ENCODE data around the gene FCHO1. TPM values are rescaled to one million over a fixed set of nuclear protein-coding genes. Genes with fewer than 3 reads are reported as not detected.
A peak's percentile ranks its signal among the peaks of the same experiment; 100 is the strongest.

Gene FCHO1
- total RNA-seq: 149 and 162 TPM in 2 replicates
- total RNA-seq (2013): 78.7 TPM
- 83.0 and 85.7 TPM in 2 replicates for polyA plus RNA-seq
- 90.5 and 147 TPM in 2 replicates for polyA minus RNA-seq

DNA sequence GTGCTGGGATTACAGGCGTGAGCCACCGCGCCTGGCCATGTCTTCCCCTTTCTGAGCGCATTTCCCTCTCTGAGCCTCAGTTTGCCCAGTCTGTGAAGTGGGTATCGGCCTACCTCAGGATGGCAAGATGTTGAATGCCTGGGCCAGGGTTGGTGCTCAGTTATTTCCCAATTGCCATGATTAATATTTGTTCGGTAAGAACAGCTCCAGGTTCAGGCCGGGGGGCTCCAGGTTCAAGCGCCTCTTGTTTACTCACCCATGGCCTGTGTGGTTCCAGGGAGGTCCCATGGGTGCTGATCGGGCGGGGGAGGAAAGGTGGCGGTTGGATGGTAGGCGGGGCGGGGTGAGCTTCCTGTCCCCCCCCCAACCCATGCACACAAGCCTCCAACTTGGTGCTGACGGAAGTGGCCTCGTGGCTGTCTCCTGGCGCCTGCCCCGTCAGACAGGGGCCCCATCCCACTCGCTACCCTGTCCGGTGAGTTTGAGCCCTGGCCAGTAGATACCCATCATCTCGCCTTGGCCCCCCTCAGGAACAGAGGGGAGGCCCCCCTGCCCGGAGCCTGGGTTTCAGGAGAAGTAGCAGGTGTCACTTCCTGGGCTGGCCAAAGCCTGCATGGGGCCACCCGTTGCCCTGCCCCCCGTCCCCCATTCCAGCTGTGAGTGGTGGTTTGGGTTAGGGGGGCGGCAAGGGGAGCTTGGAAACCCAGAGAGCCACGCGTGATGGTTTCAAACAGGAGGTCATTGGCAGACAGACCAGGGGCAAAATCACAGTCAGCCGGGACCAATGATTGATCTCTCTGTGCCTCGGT is at the start of gene FCHO1:
Gene FCHO1 (plus strand): TSS at position 375 of the 809 bp plus-strand sequence. CDS start 3,688 bp downstream, outside the sequence.
- POLR2A ChIA-PET: interaction anchor here (0.6 to 2.9 kb wide), 10 partner anchors 9 to 197 kb away, joined by 3 to 12 read pairs (median 6); partner anchors contain the start of genes MAP1S and RPL18A
- no peaks in the 10 kb centered on the region for H3K9me3 Mint-ChIP-seq (ENCODE audit: insufficient read depth)
- ATAC-seq (ENCODE audit: low read depth): peak; percentile 66
- DNase-seq: peak; percentile 94
- Histone ChIP-seq H3K4me3 (ENCODE audit: control extremely low read depth in 1 of 5, extremely low read depth in 1 of 5, insufficient read depth in 1 of 5, low read depth in 2 of 5, low read length in 4 of 5) (peak within 1 kb of the TSS; percentile 50 to 73 (median 67)), H3K9me3 (ENCODE audit: control extremely low read depth in 1 of 3, control insufficient read depth in 2 of 3, insufficient read depth in 1 of 3, low read length in 2 of 3) (peaks cover 0 to 3% (median 0%) of the 10 kb centered on the region in 3 donors), H3K36me3 (replicated peaks in 1 of 2; ENCODE audit: control extremely low read depth in 1 of 2, control insufficient read depth in 1 of 2, extremely low read depth in 1 of 2, insufficient read depth in 2 of 2, low read length in 1 of 2) (peaks cover 1 to 17% of the 10 kb centered on the region in 2 experiments), H3K9ac (ENCODE audit: low read length) (peak within 1 kb of the TSS; percentile 72), H3K4me1 (ENCODE audit: control insufficient read depth in 2 of 2, insufficient read depth in 2 of 2, low read length in 2 of 2) (peaks cover 71 to 93% of the 10 kb centered on the region in 2 donors), H3K79me2 (ENCODE audit: control insufficient read depth, insufficient read depth, low read length) (peaks cover 87% of the 10 kb centered on the region), H4K20me1 (ENCODE audit: control insufficient read depth, insufficient read depth, low read length, poor library complexity, severe bottlenecking) (peaks cover 14% of the 10 kb centered on the region), H3K27me3 (replicated peaks in 1 of 4; ENCODE audit: control extremely low read depth in 1 of 4, control insufficient read depth in 3 of 4, insufficient read depth in 4 of 4, low read length in 3 of 4) (no peaks in the 10 kb centered on the region), H2AFZ (ENCODE audit: insufficient read depth, low read depth, low read length, poor library complexity, severe bottlenecking) (peak within 1 kb of the TSS; percentile 75), H3K27ac (ENCODE audit: low read length in 2 of 2) (peak within 1 kb of the TSS; percentile 96 to 99), H3K4me2 (replicated peaks; ENCODE audit: low read depth, low read length, poor library complexity, severe bottlenecking) (peak within 1 kb of the TSS; percentile 88)
- H3K4me3 Mint-ChIP-seq: peak within 1 kb of the TSS; percentile 89
- intact Hi-C loops (cut with micrococcal nuclease): loop anchor here (1.0 to 10.0 kb wide), 6 partner anchors 25 to 443 kb away; partner anchors contain the start of genes MPV17L2 and RPL18A
- WGBS (ENCODE audit: insufficient coverage): under 1% methylated on average over 20 of the region's 28 CpGs
- H3K27ac Mint-ChIP-seq: peak within 1 kb of the TSS; percentile 95
- TF ChIP-seq CTCF (IDR thresholded peaks at IDR 0.05) (no peak), EZH2 (IDR thresholded peaks at IDR 0.05; ENCODE audit: borderline replicate concordance, insufficient read depth, low read depth, low read length, poor library complexity, severe bottlenecking) (no peak)
- H3K4me1 Mint-ChIP-seq: peaks cover 74% of the 10 kb centered on the region
- no peaks in the 10 kb centered on the region for H3K27me3 Mint-ChIP-seq
- CTCF ChIA-PET: interaction anchor here (0.5 to 11.3 kb wide), 14 partner anchors 9 to 246 kb away, joined by 3 to 122 read pairs (median 5); partner anchors contain the start of gene RPL18A

Measured in B cell (primary cell).